Measurements from ENCODE around the gene PFKFB4. TPM values are rescaled to one million over a fixed set of nuclear protein-coding genes. Genes with fewer than 3 reads are reported as not detected.
A peak's percentile ranks its signal among the peaks of the same experiment; 100 is the strongest.
"Not testable (repeated sequence)": the region's sequence is repeated elsewhere in the genome, so short reads cannot be mapped to it uniquely, and the experiment has no call there.

The PFKFB4 gene
- polyA plus RNA-seq, 4 donors, result 3.7 to 6.1 (median 5.5) TPM

GRCh38 chr3:48503401-48504050, 53.1 kb downstream of the PFKFB4 start:
- DNase-seq (ENCODE audit: low read depth in 4 of 4, low spot score in 2 of 4), result peak in 1 of 4 donors; percentile 3

DNA sequence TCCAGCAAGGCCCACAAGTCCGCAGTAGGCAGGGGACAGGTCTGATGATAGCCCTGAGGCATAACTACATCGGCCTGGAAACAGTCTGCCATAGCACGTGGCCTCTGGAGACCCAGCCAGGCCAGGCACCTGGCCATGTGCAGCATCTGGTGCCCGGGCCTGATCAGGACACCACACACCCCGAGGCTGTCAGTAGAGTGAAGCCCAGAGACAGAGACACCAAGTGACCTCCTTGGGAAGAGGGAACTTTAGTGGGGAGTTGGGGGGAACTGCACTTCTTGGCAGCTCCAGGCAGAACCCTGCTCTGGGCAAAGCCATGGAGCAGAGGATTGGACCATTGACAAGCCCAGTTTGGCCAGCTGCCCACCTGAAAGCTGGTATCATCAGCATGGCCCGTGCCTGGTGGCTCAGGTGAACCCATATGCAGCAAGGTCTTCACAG, 53.9 kb downstream of the PFKFB4 start:
- DNase-seq (ENCODE audit: low read depth in 4 of 4, low spot score in 2 of 4), result no peak

GRCh38 chr3:48502121-48502520, 54.5 kb downstream of the PFKFB4 start:
- no peak for DNase-seq (ENCODE audit: low read depth in 4 of 4, low spot score in 2 of 4)

GRCh38 chr3:48501196-48501595, 55.4 kb downstream of the PFKFB4 start:
- DNase-seq (ENCODE audit: low read depth in 4 of 4, low spot score in 2 of 4), result no peak

DNA sequence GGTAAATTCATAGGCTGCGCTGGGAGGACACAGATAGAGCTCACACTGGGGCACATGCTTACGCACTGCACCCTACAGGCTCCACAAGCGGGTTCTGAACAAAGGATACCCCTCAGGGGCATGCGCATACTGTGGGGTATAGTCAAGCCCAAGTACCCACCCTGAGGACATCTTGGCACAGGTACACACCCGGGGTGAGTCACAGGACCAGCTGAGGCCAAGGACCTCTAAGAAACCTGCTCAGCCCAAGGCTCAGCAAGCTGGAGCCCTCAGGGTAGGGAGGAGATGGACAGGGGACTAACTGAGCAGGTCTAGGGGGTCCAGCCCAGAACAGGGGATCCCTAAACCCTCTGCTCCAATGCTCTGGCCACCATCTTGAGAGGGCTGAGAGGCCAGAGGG, 55.9 kb downstream of the PFKFB4 start:
- DNase-seq (ENCODE audit: low read depth in 4 of 4, low spot score in 2 of 4), result no peak

DNA sequence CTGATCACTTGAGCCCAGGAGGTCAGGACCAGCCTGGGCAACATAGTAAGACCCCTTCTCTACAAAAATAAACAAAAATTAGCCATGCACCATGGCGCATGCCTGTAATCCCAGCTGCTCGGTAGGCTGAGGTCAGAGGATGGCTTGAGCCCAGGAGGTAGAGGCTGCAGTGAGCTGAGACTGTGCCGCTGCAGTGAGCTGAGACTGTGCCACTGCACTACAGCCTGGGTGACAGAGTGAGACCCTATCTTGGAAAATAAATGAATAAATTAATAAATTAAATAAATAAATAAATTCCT, 63.5 kb downstream of the PFKFB4 start:
- no peak for DNase-seq (ENCODE audit: low read depth in 4 of 4, low spot score in 2 of 4)

DNA sequence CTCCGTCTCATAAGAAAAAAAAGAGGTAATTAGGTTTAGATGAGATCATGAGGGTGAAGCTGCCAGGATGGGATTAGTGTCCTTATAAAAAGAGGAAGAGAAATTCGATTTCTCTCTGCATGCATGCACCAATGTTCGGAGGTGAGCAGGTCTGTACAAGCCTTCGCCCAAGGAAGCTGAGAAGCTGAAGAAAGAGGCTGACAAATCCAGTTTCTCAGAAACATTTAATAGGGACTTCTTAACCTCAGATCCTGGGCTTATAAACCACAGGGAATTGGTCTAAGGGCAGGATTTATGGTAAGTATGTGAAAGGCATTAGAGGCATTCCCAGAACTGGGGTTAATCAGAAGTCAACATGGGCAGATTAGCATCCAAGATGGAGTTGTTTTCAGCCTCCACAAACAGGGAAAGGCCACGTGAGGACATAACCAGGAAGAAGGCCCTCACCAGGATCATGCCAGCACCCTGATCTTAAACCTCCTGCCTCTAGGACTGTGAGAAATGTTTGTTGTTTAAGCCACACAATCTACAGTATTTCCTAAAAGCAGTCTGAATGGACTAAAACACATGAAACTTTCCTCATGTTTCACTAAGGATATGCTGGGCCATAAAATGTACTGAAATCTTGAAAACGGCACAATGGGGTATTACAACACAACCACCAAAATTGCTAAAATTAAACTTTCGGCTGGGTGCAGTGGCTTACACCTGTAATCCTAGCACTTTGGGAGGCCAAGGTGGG, 64.0 kb downstream of the PFKFB4 start:
- DNase-seq (ENCODE audit: low read depth in 4 of 4, low spot score in 2 of 4), result no peak

DNA sequence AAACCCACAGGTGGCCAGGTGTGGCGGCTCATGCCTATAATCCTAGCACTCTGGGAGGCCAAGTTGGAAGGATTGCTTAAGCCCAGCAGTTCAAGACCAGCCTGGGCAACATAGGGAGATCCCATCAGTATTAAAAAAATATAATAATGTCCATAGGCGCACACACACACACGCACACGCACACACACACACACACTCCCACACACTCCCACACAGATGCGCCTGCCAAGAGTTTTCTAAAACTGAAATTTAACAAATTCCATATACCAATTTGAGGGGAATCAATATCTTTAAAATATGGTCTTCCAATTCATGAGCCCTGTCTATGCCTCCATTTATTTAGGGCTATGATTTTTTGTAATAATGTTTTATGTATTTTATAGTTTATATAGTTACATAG, 69.7 kb downstream of the PFKFB4 start:
- no peak for DNase-seq (ENCODE audit: low read depth in 4 of 4, low spot score in 2 of 4)

DNA sequence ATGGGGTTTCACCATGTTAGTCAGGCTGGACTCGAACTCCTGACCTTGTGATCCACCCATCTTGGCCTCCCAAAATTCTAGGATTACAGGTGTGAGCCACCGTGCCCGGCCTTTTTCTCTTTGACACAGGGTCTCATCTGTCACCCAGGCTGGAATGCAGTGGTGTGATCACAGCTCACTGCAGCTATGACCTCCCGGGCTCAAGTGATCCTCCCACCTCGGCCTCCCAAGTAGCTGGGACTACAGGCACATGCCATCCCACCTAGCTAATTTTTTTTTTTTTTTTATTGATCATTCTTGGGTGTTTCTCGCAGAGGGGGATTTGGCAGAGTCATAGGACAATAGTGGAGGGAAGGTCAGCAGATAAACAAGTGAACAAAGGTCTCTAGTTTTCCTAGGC, 73.8 kb downstream of the PFKFB4 start:
- DNase-seq (ENCODE audit: low read depth in 4 of 4, low spot score in 2 of 4), result not testable (repeated sequence)

GRCh38 chr3:48480891-48481290, 75.7 kb downstream of the PFKFB4 start:
- DNase-seq (ENCODE audit: low read depth in 4 of 4, low spot score in 2 of 4), result not testable (repeated sequence)

DNA sequence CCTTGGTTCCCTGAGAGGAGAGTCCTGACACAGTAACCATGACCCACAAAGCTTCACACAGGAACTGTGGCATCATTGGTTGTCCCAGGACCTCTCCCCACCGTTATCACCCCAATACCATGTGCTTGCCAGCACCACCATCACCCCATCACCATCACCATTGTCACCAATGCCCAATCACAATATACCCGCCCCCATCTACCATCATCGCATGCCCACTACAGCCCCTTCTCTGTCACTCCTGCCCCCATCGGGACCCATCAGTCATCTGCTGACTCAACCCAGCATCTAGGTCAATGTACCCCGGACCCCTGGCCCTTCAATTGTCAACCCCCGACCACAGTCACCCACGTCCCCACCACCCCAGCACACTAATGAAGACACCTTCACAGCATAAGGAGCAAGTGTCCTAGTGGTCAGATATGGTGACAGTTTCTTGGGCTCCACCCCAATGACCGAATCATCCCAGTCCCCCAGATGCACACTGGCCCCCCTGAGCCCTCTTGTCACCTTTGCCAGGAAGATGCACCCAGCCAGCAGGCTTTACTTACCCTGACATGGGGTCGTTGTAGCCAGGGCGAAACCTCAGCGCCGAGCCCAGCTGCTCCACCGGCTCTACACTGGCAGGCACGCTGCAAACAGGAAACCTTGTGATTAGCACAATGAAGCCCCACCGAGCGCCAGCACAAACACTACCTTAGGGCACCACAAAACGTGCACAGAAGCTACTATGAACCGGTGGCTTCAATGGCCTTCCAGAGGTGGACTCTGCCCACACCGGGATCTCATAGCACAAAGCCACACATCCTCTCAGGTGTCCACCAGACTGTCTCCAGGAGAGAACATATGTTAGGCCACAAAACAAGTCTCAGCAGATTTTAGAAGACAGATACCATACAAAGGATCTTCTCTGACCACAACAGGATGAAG, 77.7 kb downstream of the PFKFB4 start:
- DNase-seq (ENCODE audit: low read depth in 4 of 4, low spot score in 2 of 4), result no peak

DNA sequence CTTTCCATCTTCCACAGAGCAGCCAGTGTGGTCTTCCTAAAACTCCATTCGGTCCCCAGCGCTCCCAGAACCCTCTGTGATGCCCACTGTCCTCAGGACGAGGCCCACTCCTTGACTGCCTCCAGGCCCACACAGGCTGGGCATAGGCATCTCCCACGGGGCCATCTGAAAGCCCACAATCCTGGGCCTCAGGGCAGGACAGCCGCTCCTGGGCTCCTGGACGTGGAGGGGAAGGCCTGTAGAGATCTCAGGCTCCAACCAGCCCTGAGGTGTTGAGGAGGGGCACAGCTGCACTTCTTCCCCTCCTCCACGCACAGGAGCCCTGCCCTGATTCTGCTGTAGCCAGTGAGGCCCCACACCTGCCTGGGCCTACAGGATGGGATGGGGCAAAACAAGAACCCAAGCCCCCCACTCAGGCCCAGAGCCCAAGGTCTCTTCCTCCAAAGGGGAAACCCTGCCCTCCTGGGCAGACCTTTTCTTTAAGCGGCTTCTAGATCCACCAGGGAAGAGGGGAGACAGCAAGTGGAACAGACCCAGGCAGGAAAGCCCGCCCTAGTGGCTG, 78.6 kb downstream of the PFKFB4 start:
- no peak for DNase-seq (ENCODE audit: low read depth in 4 of 4, low spot score in 2 of 4)

DNA sequence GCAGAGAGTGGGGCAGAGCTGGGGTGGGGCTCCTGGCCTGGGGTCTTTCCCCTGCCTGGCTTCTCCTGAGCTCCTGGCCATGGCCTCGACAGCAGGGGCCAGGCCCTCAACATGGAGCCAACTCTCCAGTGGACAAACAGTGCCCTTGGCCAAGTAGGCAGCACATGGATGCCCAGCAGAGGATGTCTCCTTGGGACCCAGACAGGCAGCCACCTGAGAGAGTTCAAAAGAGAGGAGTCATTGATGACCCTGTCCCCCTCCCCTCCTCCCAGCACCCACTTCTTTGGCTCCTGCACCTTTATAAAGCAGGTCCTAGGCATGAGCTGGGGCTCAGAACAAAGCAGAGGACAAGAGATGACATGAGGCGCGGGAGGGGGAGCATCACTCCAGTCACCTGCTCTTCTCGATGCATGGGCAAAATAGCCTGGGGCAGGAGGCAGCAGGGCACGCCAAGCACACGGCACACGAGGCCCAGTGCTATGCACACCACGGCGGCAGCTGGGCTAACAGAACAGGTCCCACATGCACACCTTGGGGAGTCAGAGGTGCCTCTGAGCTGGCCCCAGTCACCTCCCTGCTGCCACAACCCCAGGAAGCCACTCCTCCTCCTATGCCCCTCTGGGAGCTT, 80.1 kb downstream of the PFKFB4 start:
- no peak for DNase-seq (ENCODE audit: low read depth in 4 of 4, low spot score in 2 of 4)

- no peak for DNase-seq (ENCODE audit: low read depth in 4 of 4, low spot score in 2 of 4)
Measured at GRCh38 chr3:48475188-48475587, 81.4 kb downstream of the PFKFB4 start.

DNA sequence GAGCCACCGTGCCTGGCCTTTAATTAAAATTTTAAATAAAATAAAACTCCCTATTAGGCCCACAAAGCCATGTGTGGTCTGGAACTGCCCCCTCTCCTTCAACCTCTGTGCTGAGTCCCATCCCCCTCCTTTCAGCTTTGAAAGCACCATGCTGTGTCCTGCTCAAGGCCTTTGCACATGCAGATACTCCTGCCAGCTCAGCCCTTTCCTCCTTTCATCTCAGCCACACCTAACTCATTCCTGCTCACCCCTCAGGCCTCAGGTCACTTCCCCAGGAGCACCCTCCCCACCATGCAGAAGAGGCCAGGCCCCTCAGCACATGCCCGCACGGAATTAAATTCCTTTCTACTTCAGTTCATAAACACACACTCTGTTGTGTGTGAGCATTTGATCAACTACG, 82.0 kb downstream of the PFKFB4 start:
- DNase-seq (ENCODE audit: low read depth in 4 of 4, low spot score in 2 of 4), result no peak

- DNase-seq (ENCODE audit: low read depth in 4 of 4, low spot score in 2 of 4), result not testable (repeated sequence)
Measured at GRCh38 chr3:48474031-48474430, 82.6 kb downstream of the PFKFB4 start.

GRCh38 chr3:48473617-48473952, 83.0 kb downstream of the PFKFB4 start:
- DNase-seq (ENCODE audit: low read depth in 4 of 4, low spot score in 2 of 4), result no peak

- DNase-seq (ENCODE audit: low read depth in 4 of 4, low spot score in 2 of 4), result peak; percentile 71 to 86 (median 80)
Measured at GRCh38 chr3:48472923-48473616, 83.5 kb downstream of the PFKFB4 start.

DNA sequence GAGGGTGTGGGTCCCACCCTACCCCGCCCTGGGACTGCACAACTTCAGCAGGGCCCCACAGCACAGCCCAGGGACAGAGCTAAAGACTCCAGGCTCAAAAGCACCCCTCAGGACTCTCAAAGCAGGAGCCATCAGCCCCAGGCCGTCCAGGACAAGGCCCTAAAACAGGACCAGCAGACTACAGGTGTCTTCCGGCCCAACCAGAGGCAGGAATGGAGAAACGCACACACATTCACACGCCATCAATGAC, 84.0 kb downstream of the PFKFB4 start:
- no peak for DNase-seq (ENCODE audit: low read depth in 4 of 4, low spot score in 2 of 4)

DNA sequence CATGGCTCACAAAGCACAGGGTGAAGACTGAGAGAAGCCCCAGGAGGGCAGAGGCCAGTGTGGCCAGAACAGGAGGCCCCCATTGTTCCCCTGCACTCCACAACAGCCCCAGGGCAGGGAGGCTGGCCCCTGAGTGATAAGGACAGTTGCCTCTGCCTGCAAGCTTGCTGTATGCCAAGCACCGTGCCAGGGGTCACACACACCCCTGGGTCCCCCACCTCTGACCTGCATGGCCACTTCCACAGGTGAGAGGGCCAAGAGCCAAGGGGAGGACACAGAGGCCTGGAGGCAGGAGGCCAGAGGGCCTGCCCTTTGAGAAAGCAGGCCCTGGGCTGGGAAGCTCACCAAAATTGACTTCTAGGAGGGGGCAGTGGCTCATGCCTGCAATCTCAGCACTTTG, 86.3 kb downstream of the PFKFB4 start:
- DNase-seq (ENCODE audit: low read depth in 4 of 4, low spot score in 2 of 4), result no peak

Data from left renal cortex interstitium (tissue), 4 donors.